HG03039 (cell line): ENCODE measurements around the gene PINLYP.
A peak's percentile ranks its signal among the peaks of the same experiment; 100 is the strongest.

ENCODE experiments used
- ATAC-seq: cut with Tn5 transposase; IDR thresholded peaks from one replicate; pipeline ENCODE4 v1.9.1; 2021; ENCODE audit warnings: mild to moderate bottlenecking, moderate library complexity; ENCODE audit not compliant: unreplicated experiment

PINLYP gene

DNA sequence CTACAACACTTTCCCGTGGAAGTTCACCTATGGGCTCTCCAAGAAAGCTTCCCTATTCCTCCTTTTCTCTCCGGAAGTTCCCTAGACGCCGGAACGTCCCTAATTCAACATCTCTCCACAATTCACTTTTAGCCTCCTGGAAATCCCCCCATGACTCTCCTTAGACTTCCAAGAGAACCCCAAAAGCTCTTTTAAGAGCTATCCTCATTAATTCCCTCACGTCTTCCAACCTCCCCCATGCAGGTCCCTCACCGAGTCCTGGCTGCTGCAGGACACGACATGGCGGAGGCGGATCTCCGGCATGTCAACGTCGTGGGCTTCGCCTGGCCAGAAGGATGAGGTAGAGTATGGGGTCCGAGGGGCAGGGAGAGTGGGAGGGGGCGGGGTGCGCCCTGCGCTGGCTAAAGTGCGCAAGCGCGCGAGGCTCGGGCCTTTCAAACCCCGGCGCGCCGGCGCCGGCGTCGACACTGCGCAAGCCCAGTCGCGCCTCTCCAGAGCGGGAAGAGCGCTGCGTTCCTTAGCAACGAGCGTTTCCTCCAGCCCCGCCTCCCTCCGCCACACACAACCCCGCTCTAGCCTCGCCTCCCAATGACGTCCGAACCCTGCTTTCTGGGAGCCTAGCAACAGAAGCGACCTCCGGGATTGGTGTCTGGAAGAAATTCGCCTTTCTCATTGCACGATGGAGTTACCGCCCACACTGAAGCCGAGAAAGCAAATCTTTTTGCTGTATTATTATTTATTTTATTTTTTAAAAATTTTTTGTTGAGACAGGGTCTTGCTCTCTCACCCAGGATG, at the start of gene PINLYP, which contains the start of gene XRCC1:
Gene PINLYP, plus strand, starts transcription at position 646 of the 795 bp plus-strand sequence. CDS start 1,391 bp downstream, outside the sequence.
Gene XRCC1, minus strand, starts transcription at position 372 of the 795 bp plus-strand sequence. Its CDS starts 69 bp downstream, at position 303.
- peak; percentile 91 for ATAC-seq

DNA sequence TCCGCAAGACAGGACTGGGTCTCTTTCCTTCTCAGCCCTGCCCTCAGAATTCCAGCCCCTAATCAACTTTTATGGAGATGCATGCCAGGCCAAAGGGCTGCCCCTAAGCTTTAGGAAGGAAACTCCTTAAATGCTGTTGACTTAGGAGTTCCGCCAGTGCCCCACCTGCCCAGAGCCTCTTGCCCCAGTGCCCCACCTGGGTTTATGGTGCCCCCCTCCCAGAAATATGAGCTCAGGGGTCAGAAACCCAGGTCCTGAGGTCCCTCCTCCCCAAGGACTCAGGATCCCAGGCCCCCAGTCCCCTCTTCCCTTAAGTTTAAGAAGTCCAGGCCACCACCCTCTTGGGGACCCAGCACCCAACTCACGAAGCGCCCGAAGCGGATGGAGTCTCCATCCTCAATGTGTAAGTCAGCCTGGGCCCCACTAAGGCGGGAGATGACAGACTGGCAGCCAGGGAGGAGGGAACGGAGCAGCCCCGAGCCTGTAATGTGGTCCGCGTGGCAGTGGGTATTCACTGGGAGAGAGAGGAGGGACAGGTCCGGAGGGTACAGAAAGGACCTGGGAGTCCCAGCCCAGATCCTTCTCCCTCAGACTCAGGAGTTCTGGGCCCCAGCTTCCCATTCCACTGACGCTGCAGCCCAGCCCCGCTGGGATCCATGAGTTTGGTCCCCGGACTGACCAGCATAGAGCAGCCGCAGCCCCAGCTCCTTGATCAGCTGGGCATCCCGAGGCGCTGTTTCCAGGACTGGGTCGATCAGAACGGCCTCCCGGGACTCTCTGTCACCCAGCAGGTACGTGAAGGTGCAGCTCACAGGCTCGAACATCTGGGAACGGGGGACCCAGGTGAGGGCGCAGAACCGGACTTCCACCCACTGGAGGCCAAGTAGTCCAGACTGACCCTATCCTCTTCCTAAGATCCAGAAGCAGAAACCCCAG, 49.5 kb upstream of the PINLYP start:
- ATAC-seq, result no peak

DNA sequence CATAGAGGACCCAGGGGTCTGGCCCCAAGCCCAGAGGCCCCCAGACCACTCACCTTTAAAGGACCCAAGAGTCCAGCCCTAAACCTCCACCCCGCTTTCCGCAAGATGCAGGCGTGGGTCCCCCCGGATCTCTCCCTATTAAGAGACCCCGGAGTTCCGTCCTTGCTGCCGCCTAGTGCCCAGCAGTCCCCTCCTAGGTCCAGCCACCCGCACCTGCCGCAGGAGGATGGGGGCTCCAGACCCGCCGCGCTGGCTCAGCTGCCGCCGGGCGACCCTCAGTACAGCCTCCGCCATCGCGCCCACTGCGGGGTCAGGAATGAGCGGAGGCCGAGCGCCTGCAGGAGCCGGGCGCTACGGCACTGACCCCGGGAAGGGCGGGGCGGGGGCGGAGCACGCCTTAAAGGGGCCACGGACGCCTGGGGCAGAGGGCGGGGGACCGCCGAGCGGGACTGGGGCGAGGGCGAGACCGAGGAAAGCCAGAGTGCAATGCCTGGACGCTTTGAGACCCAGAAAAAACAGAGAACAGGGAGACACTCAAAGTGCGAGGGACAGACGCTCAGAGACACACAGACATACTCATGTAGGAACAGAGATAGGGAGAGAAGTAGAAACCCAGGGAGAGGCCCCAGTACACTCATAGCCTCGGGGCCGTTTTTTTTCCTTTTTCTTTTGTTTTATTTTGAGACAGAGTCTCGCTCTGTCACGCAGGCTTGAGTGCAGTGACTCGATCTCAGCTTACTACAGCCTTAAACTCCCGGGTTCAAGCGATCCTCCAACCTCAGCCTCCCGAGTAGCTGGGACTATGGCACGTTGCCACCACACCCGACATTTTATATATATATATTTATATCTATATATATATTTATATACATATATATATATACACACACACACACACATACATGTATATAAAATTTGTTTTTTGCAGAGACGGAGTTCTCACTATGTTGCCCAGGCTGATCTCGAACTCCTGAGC, 48.4 kb upstream of the PINLYP start, which contains the start of gene ETHE1:
Gene ETHE1, minus strand, starts transcription at position 318 of the 976 bp plus-strand sequence. Its CDS starts 24 bp downstream, at position 294.
- ATAC-seq, result no peak

DNA sequence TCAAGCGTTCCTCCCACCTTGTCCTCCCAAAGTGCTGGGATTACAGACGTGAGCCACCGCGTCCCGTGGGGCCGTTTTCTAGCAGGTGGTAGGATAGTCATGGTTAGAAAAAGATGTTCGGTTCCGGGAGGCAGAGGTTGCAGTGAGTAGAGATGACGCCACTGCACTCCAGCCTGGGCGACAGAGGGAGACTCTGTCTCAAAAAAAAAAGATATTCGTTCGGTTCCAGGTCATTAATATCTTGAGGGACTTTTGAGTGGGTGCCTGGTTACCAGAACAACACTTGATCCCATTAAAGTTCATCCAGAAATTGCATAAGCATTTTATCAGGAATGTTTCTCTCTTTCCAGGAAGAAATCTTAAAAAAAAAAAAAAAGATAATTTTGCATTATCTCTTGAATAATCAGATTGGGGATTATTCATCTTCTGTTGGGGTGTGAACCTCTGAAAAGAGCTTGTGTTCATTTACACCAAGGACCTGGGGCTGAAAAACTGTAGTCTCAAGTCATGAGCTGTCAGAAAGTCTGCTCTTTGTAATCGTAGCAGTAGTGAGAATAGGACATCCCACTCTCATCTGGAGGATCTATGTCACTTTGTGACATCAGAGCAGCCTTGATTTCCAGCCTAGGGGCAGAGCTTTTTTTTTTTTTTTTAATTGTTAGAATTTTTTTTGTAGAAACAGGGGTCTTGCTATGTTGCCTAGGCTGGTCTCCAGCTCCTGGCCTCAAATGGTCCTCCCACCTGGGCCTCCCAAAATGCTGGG, 47.6 kb upstream of the PINLYP start:
- no peak for ATAC-seq

DNA sequence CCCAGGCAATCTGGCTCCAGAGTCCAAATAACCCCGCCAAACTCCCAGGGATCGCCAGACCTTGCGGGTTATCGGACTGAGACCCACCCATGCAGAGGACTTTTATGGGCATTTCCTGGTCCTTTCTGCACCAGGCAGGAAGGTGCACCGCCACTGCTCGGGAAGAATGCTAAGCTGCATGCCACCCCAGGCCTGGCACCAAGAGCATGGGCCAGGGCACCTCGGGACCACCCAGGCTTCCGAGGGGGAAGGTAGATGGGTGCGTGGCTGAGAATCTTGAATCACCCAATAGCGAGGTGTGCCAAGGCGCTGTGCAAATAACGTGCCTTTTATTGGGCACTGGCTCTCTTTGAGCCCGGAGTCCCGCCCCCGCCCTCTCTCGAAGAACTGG, 43.0 kb upstream of the PINLYP start:
- no peak for ATAC-seq

DNA sequence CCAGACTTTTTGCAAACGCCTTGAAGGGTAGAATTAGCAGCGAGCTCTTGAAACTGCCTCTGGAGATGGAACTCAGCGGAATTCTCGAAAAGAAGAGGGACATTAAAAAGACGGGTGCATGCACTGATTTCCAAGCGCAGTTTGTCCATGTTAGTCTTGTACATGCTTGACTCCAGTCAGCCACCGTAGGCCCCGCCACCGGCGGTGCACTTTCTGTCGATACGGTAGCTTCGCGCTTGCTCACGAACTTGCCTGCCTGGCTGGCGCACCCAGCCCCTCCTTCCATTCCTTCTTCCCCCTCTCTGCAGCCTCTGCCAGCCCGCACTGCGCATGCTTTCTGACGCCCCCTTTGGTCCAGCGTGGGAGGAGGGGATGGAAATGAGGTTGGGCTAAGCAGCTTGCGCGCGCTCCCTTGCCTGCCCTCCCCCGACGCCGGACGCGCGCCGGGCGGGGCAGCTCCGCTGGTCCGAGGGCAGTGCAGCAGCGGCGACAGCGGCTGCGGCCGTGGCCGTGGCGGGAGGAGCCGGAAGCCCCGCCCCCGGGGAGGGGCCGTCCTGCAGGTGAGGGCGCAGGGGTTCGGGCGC, 42.5 kb upstream of the PINLYP start, which contains the start of gene ZNF575:
Gene ZNF575, plus strand, starts transcription at position 227 of the 584 bp plus-strand sequence. CDS start 1,235 bp downstream, outside the sequence.
- peak; percentile 56 for ATAC-seq

DNA sequence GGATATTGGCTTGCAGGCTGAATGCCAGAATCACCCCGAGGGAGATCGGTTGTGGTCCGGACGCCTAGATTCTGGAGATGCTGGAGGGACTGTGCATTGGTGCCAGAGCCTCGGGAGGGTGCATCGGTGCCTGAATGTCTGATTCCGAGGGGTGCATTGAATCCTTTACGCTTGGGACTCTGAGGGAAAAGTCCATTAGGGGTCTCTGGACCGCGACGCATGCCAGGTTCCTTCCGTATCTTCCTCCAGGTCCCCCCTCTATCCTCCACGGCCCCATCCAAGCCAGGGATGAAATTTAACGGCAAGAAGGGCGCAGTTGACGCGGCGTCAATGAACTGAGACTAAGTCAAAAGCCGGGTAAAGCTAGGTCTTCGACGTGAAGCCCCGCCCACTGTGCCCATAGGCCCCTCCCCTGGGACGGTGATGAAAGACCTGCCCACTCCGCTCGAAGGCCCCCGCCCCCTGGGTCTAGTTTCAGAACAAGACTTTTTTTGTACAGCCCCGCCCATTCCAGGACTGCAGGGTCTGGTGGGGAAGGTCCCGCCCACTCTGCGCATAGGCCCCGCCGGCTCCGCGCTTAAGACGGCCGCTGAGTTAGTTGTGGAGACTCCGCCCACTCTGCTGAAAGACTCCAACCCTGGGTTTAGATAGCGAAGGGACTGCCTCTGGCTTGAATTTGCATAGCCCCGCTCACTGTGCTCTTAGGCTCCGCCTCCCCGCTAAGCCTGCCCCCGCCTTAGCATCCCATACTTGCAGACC, 41.9 kb upstream of the PINLYP start:
- ATAC-seq, result peak; percentile 56

DNA sequence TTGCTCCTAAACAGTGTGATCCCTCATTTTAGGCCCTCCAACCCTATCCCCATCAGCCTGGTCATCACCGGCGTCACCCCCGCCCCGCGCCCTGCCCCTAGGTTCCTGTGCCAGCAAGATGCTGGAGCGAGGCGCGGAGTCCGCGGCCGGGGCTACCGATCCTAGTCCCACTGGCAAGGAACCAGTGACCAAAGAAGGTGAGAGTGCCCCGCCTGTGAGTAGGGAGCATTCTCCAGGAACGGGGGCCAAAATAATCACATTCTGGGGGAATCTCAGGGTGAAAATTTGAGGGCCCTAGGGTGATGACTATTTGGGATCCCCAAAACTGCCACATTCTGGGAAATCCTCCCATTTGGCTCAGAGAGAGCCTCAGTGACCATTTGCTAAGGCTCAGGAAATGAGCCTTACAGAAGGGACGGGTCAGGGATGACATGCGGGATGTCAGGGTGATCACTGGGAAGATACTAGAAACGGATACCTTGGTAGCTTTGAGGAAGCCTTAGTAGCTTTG, 41.2 kb upstream of the PINLYP start:
- ATAC-seq, result no peak

DNA sequence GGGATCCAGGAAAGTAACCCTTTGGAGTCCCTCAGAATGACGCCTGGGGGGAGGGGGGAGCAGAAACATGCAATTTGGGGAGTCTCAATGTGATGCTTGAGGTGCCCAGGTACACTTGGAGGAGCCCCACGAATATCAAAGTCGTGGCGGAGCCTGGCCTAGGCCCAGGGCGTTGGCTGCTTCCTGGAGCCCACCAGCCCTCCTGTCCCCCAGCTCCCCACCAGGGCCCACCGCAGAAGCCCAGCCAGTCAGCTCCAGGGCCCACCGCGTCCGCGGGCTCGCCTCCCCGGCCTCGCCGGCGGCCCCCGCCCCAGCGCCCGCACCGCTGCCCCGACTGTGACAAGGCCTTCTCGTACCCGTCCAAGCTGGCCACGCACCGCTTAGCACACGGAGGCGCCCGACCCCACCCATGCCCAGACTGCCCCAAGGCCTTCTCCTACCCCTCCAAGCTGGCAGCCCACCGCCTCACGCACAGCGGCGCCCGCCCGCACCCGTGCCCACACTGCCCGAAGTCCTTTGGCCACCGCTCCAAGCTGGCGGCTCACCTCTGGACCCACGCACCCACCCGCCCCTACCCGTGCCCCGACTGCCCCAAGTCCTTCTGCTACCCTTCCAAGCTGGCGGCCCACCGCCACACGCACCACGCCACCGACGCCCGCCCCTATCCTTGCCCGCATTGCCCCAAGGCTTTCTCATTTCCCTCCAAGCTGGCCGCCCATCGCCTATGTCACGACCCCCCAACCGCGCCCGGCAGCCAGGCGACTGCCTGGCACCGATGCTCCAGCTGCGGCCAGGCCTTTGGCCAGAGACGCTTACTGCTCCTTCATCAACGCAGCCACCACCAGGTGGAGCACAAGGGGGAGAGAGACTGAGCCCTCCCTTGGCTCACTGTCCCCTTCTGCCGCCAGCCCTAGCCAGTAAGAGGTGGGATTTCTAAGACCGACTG, 40.5 kb upstream of the PINLYP start:
- no peak for ATAC-seq

DNA sequence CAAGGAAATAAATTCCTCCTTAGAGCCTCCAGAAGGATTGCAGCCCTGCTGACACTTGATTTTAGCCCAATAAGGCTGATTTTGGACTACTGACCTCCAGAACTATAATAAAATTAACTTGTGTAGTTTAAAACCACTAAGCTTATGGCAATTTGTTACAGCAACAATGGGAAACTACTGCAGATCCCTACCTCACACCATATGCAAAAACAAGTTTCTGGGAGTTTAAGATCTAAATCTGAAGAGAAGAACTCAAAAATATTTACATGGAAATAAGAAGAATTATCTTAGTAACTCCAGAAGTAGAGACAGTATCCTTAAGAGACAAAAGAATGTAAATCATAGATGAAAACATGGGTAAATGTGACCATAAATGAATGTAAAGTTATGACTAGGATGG, 36.7 kb upstream of the PINLYP start:
- no peak for ATAC-seq

DNA sequence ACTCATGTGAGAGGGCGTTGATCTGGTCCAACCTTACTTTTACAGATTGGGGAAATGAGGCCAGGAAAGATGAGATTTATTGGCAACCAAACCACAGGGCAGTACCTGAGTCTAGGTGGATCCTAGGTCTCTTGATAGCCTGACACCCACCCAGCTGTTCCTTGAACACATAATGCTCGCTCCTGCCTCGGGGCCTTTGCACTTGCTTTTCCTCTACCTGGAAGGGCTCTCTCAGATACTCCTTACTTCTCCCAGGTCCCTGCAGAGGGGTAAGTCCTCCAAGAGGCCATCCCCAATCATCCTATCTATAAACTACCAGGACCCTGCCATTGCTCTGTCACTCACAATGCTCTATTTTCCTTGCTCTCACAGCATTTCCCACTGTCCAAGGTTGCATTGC, 35.2 kb upstream of the PINLYP start:
- ATAC-seq, result no peak

DNA sequence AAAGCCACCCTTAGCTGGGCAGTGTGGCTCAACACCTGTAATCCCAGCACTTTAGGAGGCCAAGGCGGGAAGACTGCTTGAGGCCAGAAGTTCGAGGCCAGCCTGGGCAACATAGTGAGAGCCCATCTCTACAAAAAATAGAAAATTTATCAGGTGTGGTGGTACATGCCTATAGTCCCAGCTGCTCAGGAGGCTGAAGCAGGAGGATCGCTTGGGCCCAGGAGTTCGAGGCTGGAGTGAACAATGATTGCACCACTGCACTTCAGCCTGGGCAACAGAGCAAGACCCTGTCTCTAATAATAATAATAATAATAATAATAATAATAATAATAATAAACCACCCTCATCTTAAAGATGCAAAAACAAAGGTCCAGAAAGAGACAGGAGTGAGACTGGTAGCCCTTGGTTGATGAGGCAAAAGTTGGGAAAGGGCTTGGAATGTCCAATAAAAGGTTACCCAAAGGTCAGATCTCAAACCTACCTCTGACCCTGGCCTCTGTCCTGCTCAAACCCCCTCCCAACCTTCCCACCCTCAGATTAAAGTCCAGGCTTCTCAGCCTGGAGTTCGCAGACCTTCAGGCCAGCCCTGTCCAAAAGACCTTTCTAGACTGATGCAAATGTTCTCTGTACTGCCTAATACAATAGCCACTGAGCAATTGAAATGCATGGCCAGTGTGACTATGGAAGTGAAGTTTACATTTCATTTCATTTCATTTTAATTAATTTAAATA, 33.5 kb upstream of the PINLYP start:
- no peak for ATAC-seq

DNA sequence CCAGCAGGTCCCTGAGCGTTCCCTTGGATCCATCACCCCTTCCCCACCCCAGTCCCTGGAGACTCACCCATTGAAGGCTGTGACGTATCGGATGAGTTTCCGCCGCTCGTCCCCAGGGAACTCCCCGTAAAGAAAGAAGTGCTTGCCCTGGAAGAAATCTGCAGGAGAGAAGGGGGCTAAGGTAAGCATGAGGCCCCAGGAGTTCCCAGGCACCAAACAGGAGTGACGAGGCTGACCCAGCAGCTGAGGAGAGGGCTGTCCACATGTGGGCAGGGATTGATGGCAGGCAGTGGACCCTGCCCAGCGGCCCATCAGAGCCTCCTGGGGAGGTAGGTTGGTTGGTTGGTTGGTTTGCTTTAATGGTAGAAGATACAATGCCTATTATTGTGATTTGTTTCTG, 31.5 kb upstream of the PINLYP start:
- no peak for ATAC-seq

DNA sequence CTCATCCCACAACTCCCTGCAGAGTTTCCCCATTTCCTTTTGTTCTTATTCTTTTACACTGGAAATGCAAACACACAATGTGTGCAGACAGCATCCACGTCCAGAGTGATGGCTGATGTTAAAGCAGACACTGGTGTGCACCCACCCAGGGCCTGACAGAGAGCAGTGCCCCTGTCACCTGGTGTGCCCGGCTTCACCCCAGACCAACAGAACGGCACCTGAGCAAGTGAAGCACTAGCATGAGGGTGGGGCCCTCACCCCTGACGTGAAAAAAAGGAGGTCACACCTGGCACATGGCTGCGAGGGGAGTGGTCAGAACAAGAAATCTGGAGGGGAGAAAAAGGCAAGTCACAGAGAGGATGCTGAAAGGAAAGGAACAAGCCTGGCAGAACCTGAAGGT, 30.3 kb upstream of the PINLYP start:
- no peak for ATAC-seq

DNA sequence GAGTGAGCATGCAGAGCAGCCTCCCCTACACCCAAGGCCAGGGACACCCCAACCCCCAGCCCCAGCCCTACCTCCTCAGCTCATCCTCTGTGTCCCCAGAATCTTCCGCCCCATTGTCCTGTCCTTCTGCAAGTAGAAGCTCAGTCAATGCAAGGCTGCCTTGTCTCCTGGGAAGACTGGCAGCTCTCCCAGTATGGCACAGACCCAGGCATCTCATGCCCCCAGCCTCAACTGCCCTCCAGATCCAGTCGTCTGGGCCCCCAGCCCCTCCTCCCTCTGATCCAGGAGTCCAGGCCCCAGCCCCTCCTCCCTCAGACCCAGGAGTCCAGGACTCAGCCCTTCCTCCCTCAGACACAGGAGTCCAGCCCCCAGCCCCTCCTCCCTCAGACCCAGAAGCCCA, 29.6 kb upstream of the PINLYP start:
- no peak for ATAC-seq

DNA sequence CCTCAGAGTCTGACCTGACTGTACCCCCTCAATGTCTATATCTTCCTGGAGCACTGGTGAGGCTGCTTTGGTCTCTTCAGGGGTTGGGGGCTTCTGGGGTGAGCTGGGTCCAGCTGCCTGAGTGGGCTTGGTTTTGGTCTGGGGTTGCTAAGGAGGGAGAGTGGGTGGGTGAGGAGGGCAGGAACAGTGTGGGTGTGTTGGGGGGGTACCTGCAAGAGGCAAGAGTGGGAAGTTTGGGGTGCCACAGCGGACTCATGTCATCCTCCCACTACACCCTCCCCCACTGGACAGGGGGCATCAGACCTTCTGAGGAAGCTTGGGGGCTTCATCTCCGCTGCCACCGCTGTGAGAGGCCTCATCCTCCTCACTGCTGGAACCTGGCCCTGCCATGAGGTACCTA, 29.0 kb upstream of the PINLYP start:
- no peak for ATAC-seq
